Measurements from ENCODE around the gene TNNI2.
A peak's percentile ranks its signal among the peaks of the same experiment; 100 is the strongest.
"Not testable (repeated sequence)": the region's sequence is repeated elsewhere in the genome, so short reads cannot be mapped to it uniquely, and the experiment has no call there.

Gene TNNI2

DNA sequence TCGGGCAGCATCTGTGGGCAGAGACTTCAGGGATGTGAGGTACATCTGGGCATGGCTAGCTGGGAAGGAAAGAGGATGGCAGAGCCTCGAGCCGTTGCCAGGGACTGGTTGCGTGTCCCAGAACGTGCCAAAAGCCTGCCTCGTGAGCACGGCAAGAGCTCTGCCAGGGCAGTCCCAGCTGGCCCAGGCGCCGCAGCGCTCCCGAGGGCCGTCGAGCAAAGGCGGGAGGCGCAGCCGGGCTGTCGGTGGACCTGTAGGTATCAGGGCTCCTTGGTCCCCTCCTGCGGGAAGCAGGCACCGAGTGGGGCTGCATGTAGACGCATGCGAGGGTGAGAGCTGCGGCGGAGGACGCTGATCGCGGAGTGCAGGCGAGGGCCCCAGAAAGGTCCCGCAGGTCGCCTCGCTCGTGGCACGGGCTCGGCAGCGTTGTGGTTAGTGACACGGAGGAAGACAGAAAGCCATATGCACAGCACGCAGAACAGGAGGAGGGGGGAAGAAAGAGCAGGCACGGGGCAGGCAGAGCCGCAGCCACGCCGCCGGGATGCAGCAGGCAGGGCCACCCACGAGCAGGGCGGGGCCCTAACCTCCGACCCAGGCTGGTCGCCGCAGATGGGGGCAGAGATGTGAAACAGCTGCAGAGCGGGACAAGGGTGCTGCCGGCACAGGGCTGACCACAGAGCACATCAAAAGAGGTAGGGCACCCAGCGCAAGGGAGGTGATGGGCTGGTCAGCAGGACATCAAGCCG, 32.1 kb downstream of the TNNI2 start:
- DNase-seq: peak in 22 of 58 donors; percentile 13 to 61 (median 36)

DNA sequence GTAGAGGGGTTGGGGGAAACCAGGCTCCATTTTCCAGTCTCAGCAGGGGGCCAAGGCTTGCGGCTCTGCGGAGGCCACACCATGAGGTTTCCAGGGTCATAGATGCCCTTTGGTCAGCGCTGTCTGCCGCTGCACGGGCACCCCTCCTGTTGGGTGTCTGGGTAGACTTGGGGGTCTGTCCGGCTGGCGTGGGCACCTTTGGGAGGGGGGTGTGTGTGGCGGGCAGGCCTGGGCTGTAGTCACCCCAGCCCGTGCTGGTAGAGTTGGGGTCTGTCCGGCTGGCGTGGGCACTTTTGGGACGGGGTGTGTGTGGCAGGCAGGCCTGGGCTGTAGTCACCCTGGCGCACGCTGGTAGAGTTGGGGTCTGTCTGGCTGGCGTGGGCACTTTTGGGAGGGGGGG, 32.8 kb downstream of the TNNI2 start:
- DNase-seq: no peak

DNA sequence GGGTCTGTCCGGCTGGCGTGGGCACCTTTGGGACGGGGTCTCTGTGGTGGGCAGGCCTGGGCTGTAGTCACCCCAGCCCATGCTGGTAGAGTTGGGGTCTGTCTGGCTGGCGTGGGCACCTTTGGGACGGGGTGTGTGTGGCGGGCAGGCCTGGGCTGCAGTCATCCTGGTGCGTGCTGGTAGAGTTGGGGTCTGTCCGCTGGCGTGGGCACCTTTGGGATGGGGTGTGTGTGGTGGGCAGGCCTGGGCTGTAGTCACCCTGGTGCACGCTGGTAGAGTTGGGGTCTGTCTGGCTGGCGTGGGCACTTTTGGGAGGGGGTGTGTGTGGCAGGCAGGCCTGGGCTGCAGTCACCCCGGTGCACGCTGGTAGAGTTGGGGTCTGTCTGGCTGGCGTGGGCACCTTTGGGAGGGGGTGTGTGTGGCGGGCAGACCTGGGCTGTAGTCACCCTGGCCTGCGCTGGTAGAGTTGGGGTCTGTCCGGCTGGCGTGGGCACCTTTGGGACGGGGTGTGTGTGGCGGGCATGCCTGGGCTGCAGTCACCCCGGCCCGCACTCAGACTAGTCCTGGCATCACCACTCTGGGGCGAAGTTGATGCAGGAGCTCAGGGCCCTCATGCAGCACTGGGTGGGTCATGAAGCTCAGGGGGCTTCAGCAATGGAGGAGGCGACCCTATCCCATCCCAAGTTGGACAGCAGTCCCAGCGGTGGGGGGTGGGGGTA, 33.6 kb downstream of the TNNI2 start:
- no peak for DNase-seq

DNA sequence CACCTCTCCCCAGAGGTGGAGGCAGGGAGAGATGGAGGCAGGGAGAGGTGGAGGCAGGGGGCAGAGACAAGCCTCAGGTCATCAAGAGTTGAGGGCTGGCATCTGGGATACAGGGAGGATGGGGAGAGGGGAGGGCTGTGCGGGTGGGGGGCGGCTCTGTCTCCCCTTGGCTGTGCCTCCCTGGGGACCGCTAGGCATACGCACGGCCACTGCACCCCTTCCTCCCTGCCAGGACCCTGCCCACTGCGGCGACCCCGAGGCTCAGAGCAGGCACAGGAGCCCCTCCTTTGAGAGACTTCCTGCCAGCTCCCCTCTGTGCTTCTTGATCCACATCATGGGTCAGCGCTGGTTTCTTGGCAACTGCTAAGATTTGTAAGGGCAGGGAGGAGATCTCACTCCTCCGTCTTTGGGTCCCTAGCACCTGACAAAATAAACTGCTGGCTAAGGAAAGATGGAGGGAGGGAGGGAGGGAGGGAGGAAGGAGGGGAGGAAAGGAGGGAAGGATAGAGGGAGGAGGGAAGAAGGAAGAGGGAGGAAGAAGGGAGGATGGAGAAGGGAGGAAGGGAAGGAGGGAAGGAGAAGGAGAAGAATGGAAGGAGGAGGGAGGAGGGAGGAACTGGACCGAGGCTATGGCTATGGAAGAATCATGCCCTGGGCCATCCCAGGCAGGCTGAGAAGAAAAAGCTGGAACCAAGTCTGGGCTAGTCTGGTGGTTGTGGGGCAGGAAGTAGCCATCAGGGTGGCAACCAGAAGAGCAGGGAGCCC, 34.4 kb downstream of the TNNI2 start:
- no peak for DNase-seq

DNA sequence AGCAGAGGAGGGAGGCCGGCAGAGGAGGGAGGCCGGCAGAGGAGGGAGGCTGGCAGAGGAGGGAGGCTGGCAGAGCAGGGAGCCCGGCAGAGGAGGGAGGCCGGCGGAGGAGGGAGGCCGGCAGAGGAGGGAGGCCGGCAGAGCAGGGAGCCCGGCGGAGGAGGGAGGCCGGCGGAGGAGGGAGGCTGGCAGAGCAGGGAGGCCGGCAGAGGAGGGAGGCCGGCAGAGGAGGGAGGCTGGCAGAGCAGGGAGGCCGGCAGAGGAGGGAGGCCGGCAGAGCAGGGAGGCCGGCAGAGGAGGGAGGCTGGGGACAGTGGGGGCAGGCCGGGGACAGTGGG, 35.0 kb downstream of the TNNI2 start:
- not testable (repeated sequence) for DNase-seq

DNA sequence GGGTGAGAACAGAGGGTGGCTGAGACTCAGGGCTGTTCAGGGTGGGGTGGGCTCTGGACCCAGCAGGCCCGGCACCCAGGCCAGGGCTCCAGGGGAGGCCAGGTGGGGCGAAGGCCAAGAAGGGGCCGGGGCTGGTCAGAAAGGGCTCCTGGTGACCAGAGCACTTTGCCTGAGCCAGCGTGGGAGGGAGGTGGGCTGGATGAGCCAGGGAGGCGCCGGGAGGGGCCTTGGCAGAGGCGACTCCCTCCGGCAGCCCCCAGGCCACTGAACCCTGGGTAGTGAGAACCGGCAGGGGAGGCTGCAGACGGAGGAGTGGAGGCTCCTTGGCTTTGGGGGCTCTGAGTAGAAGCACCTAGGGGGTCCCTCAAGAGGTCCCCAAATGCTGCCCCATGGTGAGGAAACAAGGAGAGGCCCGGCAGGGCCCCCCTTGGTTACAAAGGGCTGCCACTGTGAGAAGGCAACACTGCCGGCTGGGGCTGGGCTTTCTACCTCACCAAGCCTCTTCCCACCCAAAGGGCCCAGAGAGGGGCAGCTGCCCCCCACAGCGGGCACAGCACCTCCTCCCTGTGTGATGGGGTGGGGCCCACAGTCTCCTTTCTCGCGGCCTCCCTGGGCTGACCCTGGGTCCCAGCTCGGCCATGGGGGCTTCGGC, 35.8 kb downstream of the TNNI2 start:
- DNase-seq: not testable (repeated sequence)

DNA sequence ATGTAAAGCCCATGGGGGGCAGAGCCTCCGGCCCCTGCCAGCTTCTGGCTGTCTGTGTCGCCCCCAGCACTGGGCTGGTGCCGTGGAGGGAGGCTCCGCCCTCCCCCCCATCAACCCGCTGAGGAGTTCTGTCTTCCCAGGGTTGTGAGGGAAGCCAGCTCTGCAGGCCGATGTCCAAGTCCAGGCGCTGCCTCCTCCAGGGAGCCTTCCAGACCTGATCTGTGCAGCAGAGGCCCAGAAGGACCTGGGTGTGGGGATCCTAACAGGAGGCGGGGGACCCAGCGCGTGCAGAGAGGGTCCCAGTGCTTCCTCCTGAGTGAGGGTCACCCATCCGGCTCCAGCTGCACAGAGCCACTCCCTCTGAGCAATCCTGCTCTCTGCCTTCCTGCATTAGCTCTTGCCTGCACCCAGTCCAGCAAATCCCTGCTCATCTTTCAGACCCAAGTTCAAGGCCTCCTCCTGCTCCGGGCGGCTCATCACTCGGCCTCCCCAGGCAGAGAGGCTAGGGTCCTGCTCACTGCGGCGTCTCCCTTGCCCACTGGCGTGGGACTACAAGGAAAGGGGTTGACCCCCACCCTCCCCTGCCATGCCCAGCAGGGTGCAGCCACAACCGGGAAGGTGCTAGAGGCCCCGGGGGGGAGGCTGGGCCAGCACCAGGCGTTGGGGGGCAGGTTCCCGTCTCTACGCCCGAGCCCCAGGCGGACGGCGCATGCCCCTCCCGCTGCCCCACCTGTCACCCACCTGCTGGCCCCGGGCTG, 36.5 kb downstream of the TNNI2 start:
- DNase-seq: no peak

DNA sequence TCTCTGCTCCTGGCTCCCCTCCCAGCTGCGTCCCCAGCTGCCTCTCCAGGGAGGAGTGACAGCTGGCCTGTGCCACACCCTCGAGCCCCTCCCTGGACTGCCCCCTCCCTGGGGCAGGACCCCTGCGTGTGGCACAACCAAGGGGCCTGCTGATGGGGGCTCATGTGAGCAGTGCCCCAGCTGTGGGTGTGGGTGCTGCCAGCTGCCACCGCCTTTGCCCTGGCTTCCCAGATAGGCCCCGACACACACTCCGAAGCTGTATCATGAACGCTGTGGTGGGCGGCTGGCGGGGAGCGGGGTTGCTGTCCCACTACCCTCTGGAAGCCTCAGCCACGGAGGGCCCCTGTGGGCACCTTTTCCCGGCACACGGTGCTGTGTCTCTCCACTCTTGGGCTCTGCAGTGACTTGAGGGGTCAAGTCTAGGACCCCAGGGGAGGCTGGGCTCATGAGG, 37.1 kb downstream of the TNNI2 start:
- DNase-seq: not testable (repeated sequence)

DNA sequence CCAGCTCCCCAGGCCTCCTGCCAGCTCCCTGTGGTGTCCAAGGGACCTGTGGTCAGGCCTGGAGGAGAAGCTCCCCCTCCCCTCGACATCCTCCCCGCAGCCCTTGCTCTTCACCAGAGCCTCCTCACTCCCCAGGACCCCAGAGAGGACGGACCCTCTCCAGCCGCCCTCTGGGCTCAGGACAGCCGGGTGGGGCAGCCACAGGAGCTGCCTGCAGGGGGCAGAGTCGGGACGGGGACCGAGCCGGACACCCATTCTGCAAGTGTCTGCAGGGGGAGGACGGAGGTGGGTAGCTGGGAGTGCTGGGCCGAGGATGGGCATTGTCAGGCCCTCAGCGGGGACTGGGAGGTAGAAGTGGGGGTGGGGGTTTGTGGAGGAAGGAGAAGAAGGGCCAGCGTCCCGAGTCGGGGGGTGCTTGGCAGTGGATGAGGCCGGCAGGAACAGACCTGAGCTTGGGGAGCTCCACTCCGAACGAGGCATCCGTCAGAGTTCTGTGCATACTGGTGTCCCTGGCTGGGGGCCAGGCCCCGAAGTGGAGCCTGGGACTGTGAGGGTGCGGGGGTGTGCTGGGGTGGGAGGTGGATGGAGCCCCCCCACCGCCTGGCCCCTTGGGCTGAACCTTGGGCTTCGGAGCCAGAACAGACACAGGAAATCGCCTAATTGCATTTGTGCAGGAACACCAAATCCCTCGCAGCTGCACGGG, 37.7 kb downstream of the TNNI2 start:
- DNase-seq: no peak

DNA sequence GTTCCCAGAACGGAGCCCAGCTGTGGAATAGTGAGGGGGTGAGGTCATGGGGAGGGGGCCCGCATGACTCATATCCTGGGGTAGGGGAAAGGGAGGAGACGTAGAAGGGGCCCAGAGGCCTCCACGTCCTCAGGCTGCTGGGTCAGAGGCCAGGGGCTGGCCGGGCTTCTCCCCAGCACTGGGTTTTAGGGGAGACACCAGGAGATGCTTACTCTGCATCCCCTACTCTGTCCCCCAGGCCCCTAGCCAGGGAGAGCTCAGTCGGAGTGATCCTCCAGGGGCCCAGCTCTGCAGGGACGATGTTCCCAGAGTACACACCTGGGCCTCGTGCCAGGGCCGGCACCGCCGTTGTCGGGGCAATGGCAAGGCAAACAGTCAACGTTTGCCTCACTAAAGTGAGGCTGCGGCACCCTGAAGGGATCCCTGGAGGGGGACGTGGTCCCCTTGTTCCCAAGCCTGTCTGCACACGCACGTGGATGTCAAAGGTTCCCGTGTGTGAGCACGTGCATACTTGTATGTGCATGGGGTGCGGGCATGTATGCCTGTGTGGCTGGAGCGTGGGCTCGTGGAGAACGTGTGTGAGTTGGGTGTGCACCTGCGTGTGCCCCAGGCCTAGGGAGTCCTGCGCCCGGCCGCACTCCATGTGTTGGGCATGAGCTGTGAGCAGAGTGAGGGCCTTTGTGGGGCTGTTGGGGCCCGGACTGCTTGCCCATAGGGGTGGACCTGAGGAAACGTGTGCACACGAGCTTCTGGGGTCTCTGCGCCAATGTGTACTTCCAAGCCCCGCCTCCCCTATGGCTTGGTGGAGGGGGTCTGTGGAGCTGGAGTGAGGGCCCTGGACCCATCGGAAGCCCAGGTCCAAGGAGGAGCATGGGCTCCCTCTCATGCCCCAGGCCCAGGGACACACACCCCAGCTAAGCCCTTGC, 38.7 kb downstream of the TNNI2 start:
- no peak for DNase-seq

DNA sequence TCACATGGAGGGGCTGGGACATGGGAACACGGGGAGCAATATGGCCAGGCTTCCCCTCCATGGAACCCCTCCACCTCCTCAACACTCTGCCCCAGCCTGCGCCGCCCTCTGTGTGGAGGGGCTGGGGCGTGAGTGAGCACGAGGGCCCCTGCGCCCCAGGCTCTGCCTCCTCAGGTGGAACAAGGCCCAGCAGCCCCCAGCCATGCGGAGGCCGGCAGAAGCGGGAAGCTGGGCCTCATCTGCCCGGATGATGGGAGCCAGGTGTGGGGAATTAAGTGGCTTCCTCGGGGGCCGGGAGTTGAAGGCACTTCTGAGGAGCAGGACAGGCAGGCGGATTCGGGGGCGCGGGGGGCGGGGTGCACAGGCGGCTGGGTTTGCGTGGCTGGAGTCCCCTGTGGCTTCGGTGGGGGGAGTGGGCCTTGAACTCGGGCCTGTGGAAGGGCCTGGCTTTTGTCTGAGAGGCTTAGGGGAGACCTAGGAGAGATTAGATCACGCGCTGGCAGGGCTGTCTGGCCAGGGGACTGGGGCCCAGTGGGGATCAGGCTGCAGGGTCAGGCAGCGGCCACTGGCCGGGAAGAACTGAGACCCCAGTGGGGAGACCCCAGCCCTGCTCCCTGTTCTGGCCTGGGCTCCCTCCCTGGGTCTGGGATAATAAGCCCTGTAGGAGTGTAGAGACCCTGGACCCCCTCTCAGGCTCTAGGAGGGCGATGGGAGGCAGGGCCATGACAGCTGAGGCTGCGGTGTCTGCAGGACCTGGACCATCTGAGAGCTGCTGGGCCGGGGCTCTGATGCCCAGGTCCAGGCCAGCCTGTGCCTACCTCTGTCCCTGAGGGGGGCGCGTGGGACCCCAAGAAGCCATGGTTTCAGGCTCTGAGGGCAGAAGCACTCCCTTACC, 39.6 kb downstream of the TNNI2 start:
- no peak for DNase-seq

DNA sequence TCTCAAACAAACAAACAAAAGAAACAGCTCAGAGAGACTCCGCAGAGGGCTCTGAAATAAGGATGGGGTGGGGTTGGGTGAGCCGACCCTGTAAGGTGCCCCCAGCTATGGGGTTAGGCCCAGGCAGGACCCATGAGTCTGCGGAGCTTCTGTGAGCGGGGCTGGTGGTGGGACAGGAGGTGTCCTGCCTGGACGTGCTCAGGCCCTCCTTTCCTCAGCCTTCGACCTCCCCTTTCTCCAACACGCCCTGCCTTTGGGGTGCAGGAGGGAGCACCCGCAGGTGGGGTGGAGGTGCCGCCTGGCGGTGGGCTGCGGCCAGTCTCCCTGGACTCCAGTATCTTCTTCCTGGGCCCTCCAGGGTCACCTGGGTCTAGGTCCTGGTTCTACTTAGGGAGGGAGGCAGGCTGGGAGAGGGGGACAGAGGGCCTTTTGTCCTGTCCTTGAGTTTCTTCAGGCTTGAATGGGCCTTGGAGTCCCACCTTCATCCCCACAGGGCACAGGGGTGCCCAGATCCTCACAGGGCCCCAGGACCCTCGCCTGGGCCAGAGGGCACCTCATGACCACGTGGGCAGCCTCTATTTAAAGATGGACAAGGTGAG, 40.7 kb downstream of the TNNI2 start:
- no peak for DNase-seq

DNA sequence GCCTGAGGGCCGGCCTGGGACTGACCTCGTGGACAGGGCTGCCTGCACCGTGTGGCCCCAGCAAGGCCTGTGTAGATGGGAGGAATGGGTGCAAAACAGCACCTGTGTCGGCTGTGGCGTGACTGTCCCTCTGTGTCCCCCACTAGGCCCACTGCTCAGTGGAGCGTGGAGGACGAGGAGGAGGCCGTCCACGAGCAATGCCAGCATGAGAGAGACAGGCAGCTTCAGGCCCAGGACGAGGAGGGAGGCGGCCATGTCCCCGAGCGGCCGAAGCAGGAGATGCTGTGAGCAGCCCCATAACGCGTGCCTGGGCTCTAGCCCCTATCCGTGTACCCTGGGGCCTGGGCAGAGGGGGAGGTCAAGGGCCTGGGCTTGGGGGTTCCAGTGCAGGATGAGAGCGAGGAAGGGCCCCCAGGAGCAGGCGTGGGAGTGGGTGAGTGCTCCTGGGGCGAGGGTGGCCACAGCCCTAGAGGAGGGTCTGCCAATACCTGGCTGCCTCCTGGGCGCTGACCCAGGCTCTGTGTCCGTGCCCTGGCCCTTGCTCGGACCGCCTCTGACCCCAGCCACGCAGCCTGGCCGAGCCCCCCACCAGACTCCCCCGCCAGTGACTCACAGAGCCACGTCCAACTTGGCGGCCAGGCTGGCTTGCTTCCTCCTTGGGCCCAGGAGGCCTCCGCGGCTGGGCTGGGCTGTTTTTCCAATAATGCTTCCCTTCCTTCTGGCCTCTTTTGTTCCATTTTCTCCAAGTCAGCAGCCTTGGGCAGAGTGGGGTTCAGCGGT, 41.4 kb downstream of the TNNI2 start:
- DNase-seq: no peak

DNA sequence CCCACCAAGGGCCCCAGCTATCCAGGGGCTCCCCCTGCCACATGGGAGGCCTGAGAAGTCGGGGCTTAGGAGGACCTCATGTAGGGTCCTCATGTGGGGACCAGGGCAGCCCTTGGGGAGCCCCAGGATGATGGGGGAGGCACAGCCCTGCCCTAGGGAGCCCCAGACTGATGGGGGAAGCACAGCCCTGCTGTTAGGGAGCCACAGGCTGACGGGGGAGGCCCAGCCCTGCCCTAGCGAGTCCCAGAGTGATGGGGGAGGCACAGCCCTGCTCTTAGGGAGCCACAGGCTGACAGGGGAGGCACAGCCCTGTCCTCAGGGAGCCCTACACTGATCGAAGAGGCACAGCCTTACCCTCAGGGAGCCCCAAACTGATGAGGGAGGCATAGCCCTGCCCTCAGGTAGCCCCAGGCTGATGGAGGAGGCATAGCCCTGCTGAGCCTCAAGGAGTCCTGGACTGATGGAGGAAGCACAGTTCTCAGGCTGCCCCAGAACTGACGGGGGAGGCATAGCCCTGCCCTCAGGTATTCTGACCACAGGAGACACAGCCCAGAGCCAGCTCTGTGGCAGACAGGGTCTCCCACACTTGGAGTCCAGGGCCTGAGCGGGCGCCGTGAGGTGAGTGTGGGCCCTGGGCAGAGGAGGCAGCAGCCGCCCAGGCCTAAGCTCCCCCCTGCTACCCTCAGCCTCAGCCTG, 42.1 kb downstream of the TNNI2 start:
- DNase-seq: no peak

DNA sequence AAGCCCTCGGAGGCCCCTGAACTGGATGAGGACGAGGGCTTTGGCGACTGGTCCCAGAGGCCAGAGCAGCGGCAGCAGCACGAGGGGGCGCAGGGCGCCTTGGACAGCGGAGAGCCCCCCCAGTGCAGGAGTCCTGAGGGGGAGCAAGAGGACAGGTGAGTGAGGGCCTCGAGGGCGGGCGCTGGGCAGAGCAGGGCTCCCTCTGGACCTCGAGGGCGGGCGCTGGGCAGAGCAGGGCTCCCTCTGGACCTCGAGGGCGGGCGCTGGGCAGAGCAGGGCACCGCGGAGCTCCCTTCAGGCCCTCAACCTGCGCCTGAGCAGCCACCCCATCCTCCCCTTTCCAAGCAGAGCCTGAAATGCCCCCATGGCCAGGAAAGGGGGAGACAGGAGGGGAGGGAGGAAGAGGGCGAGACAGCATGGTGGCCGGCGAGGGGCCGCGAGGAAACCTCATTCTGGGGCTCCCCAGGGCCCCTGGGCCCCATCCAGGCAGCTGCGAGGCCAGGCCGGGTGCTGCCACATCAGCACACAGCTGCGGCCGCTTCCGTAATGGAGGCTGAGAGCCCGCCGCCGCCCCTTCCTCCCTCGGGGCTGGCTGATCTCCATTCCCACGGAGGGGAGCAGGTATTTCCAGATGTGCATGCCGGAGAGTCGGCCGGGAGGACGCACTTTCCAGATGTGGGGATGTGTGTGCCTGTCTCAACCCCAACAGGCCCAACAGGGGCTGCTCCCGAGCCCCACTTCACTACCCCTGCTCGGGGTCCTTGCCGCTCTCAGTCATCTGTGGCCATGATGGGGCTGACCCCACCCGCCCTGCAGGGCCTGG, 42.9 kb downstream of the TNNI2 start:
- no peak for DNase-seq

Measured in anterior cingulate cortex (tissue), 58 donors.